ENCODE data around the gene ARHGAP31.
"Not testable (repeated sequence)": the region's sequence is repeated elsewhere in the genome, so short reads cannot be mapped to it uniquely, and the experiment has no call there.

The ARHGAP31 gene

GRCh38 chr3:119294696-119295671, 801 bp downstream of the ARHGAP31 start:
- no peak for DNase-seq (ENCODE audit: low spot score)

DNA sequence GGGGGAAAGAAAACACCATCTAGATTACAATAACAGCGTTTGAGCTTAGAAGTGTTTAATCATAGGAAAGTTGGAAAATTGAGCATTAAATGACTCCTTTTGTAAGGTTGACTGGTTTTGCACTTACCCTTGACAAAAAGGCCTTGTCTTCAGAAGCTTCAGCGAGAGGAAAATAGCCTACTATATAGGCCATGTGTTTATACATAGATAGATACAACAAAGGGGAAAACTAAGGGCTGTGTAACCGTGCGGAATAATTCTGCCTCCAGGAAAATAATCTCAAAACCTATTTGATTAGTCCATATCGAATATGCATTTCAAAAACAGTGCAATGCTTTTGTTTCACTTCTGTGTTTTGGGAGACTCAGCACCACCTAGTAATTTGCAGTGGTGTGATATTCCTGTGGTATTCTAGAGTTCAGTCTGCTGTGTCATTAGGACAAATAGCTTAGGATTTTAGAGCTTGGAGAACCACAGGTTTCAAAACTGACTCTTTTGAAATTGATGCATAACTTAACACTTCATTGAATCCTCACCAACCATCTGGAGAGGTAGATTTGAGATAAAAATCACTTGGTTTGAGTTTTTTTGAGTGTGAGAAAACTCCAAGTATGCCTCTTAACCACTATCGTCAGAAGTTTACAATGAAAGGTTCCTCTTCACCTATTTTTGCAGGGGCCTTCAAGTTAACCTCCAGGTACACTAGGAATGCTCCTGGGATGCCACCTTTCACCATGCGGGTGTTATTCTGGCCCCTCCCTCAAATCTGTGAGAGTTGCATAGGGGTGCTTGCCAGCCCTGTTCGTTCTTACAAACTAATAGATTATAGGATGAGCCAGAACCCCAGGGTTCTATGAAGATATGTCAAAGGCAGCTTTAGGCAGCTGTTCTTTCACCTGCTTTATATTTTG, 1.9 kb downstream of the ARHGAP31 start:
- DNase-seq (ENCODE audit: low spot score), result no peak

DNA sequence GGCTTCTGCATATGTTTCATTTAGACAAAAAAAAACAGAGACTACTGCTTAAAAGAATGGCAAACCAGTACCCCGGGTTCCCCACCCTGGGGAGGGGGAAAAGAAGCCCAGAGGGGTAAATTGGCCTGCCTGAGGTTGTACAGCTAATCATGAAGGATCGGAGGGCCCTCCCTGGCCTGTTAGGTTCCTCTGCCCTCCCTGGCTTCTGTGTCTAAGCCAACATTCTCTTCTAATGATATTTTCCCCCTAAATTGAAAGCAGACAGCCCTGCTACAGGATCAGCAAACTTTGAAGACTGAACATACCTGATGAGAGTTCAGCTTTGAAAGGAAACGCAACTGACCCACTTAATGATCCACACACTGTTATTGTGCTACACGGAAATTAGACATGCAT, 2.5 kb downstream of the ARHGAP31 start:
- DNase-seq (ENCODE audit: low spot score), result no peak

DNA sequence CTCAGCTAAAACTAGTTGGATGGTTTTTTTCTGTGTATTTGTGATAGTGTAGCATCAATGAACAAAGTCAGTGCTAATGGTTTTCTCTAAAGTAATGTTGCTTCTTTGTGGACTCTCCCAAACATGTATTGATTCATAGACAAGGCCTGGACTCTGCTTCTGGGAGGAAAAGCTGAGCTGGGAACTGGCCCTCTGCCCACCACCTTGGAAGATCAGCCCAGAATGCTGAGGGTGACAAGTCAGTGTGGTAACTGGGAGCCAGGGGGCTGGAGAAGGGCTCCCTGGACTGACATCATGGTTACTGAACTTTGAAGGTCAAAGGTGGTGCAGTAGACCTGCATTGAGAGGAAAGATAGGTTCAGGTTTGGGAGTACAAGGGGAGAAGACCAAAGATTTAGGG, 3.0 kb downstream of the ARHGAP31 start:
- no peak for DNase-seq (ENCODE audit: low spot score)

DNA sequence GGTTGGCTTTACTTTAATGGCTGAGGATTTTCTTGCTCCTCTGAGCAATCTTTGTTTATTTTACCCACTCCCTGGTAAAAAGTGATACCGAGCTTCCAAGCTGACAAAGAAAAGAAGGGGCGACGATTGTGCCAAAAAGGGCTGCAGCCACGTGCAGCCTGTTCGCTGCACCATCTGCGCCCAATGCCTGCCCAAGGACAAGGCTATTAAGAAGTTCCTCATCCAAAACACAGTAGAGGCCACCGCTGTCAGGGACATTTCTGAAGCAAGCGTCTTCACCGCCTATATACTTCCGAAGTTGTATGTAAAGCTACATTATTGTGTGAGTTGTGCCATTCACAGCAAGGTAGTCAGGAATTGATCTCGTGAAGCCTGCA, 4.4 kb downstream of the ARHGAP31 start:
- no peak for DNase-seq (ENCODE audit: low spot score)

- no peak for DNase-seq (ENCODE audit: low spot score)
Measured at GRCh38 chr3:119300991-119301391, 6.8 kb downstream of the ARHGAP31 start.

- DNase-seq (ENCODE audit: low spot score), result no peak
Measured at GRCh38 chr3:119301662-119302061, 7.5 kb downstream of the ARHGAP31 start.

- no peak for DNase-seq (ENCODE audit: low spot score)
Measured at GRCh38 chr3:119302697-119303551, 8.7 kb downstream of the ARHGAP31 start.

DNA sequence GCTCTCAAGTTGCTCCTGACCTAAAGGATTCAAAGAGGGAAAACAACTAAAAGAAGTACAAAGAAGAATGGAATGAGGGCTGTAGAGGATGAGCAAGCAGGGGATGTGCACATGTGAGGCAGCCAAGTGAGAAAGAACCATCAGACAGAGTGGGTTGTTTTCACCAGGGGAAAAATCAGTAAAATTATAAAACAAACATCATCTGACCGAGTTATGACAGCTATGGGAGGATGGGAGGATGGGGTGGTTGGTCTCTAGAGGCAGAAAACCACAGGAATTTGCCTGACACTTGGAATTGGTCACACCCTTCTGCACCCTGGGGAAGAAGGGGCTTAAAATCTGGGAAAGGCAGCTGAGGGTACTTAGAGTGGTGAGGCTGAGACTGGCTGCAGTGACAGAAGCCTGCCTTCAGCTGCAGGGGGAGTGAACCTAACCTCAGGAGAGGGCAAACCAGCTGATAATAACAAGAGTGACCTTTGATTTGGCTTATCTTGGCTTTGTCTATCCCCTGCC, 10.1 kb downstream of the ARHGAP31 start:
- peak; percentile 28 for DNase-seq (ENCODE audit: low spot score)

DNA sequence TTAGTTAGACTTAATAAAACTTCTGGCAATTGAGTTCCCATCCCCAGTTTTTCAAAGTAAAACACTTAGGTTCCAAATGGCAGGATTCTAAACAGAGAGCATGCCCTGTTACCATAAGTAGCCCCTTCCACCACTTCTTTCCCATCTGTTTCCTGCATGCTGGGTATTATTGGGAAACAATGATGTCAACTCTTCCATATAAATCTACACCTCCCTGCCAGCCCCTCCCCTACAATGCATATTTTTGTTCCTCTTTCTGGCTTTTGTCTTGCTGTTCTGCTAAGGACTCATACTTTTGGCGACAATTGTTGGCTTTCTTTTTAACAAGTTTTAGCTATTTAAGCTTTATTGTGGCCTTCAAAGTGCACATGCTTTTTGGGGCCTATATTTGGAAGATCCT, 11.1 kb downstream of the ARHGAP31 start:
- DNase-seq (ENCODE audit: low spot score), result no peak

GRCh38 chr3:119306378-119306777, 12.2 kb downstream of the ARHGAP31 start:
- not testable (repeated sequence) for DNase-seq (ENCODE audit: low spot score)

DNA sequence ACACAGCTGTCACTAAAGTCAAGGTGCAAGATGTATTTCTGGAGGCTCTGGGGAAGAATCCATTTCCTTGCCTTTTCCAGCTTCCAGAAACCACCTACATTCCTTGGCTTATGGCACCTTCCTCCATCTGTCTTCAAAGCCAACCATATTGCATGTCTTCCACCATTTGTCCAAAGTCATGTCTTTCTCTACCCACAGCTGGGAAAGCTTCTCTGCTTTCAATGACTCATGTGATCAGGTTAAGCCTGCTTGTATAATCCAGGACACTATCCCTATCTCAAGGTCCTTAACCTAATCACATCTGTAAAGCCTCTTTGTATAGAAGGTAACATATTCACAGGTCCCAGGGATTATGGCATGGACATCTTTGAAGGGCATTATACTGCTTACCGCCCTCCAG, 14.2 kb downstream of the ARHGAP31 start:
- no peak for DNase-seq (ENCODE audit: low spot score)

GRCh38 chr3:119309591-119309990, 15.4 kb downstream of the ARHGAP31 start:
- DNase-seq (ENCODE audit: low spot score), result no peak

- peak; percentile 28 for DNase-seq (ENCODE audit: low spot score)
Measured at GRCh38 chr3:119310071-119310470, 15.9 kb downstream of the ARHGAP31 start.

DNA sequence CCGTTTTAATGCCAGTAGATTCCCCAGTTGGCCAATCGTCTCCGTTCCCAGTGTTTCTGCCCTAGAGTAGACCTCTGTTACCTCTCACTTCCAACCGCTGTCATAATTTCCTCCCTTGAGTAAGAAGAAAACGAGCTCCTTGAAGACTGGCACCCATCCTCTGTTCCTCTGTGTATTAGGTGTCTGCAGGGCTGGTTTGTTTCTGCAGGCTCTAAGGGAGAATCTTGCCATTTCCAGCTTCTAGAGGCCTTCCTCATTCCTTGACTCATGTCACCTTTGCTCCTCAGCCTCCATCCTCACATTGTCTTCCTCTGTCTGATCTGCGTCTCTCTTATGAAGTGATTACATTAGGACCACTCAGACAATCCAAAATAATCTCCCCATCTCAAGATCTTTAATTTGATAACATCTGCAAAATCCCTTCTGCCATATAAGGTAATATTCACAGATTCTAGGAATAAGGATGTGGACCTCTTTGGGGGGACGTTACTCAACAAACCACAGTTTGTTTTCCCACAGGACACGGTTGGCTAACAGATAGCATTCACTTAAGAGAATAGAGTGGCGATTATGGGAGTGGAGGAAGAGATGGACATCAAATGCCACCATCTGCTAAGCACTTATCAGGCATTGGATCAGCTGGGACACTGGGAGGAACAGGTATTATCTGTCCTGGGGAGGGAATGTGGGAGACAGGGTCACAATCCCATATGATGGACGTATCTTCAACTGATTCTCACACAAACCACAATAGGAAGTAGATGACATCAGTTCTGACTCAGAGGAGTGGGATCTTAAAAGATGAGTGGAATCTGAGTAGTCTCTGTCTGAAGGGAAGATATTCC, 17.1 kb downstream of the ARHGAP31 start:
- peak; percentile 53 for DNase-seq (ENCODE audit: low spot score)

GRCh38 chr3:119313461-119313860, 19.3 kb downstream of the ARHGAP31 start:
- no peak for DNase-seq (ENCODE audit: low spot score)

- DNase-seq (ENCODE audit: low spot score), result no peak
Measured at GRCh38 chr3:119314821-119315220, 20.6 kb downstream of the ARHGAP31 start.

- DNase-seq (ENCODE audit: low spot score), result no peak
Measured at GRCh38 chr3:119315600-119316312, 21.6 kb downstream of the ARHGAP31 start.

- DNase-seq (ENCODE audit: low spot score), result no peak
Measured at GRCh38 chr3:119316313-119316670, 22.1 kb downstream of the ARHGAP31 start.

GRCh38 chr3:119318876-119319275, 24.7 kb downstream of the ARHGAP31 start:
- DNase-seq (ENCODE audit: low spot score), result no peak

All from SW480 (cell line).